RPMI7951 (cell line): ENCODE data around the gene NPIPA8. TPM values are rescaled to one million over a fixed set of nuclear protein-coding genes. Genes with fewer than 3 reads are reported as not detected.
"Not testable (repeated sequence)": the region's sequence is repeated elsewhere in the genome, so short reads cannot be mapped to it uniquely, and the experiment has no call there.

ENCODE experiments used
- DNase-seq: peaks from one replicate; pipeline ENCODE4 v3.0.0-alpha.2; 2012; ENCODE audit warnings: low read depth
- total RNA-seq: library from RNA; depleted of rRNA; stranded (reverse); fragments of >200 nt; shearing (Covaris generic); gene quantifications from 2 replicates; pipeline ENCODE4 v1.2.3, GENCODE V29; 2014; rRNA removed

NPIPA8 gene
- total RNA-seq, 1 experiment from 2014 or later = not detected

DNA sequence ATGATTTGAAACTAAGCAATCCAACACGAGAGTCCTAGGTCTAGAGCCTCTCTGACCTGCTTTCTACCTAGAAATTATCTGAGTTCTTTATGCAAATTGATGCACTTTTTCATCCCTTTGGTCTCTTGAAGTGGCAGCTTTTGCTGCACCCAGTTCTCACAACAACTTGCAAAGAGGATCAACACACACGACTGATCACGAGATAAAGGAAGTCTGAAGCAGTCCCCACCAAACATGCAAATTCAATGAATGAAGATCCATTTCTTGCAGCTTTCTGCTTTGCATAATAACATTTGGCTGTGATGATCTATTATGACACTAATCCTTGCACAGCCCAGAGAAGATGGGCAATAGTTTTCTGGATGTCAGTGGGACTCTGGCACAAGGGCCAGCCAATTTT lies 56.2 kb downstream of the NPIPA8 start:
- DNase-seq = not testable (repeated sequence)

DNA sequence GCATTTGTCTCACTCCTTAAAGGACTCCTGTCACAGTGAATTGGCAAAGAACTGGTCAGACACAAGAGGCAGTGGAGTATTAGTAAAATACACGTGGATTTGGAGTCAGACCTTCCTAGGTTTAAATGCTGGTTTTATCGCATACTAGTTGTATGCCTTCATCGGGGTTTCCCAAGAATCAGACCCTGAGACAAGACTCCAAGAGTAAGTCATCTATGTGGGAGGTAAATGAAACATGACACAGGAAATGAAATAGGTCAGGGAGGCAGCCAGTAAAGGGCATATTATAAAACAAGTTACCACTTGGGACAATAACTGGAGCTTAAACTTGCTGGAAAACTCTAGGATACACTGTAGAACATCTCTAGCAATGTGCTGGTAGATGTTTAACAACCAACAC lies 59.8 kb downstream of the NPIPA8 start:
- not testable (repeated sequence) for DNase-seq

DNA sequence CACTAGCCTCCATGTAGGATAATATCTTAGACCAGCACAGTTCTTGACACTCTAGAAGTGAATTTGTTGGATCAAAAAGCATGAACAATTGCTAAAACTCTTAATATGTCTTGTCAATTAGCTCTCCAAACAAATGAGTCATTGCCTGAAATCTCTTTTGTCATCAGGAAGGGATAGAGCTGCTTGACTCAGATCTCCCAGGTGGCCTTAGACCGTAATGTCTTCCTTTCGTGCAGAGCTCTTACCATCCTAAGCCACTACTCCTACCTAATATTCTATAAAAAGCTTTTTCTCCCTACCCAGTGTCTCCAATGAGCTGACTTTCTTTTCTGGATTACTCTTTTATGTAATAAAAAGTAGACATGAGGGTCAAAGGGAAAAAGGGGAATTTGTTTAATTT lies 66.4 kb downstream of the NPIPA8 start:
- DNase-seq = not testable (repeated sequence)

Other genes starting within 250 kb of the NPIPA8 start
- gene NOMO2, start 225.4 kb upstream of the NPIPA8 start, total RNA-seq = 71.0 and 80.0 TPM in 2 replicates